Nephron (organoid): ENCODE measurements around the gene MSGN1.

Experiments
- H3K27ac Mint-ChIP-seq, 3 experiments: 2 replicates each; pipeline ENCODE4 v1.8.0; 2020; ENCODE audit warnings: mixed read lengths in 3 of 3, mild to moderate bottlenecking in 2 of 3, moderate library complexity in 1 of 3
- H3K27me3 Mint-ChIP-seq: 2 replicates; pipeline ENCODE4 v1.8.0; 2021; ENCODE audit warnings: low read depth, mild to moderate bottlenecking, moderate library complexity, mixed read lengths
- H3K36me3 Mint-ChIP-seq: 2 replicates; pipeline ENCODE4 v1.8.0; 2020; ENCODE audit warnings: low read depth, mixed read lengths
- H3K4me1 Mint-ChIP-seq: 2 replicates; pipeline ENCODE4 v1.8.0; 2020; ENCODE audit warnings: mixed read lengths
- H3K4me3 Mint-ChIP-seq, 3 experiments: 2 replicates each; pipeline ENCODE4 v1.8.0; 2020; ENCODE audit warnings: mild to moderate bottlenecking in 3 of 3, mixed read lengths in 3 of 3, moderate library complexity in 2 of 3
- H3K9me3 Mint-ChIP-seq: 2 replicates; pipeline ENCODE4 v1.8.0; 2020; ENCODE audit warnings: mixed read lengths
- CTCF ChIP-seq, 3 experiments: fragments of 200-600 bp; sonication (generic); IDR thresholded peaks; one replicate each; pipeline ENCODE4 v1.5.0; 2021; ENCODE audit warnings: antibody characterized with exemption in 3 of 3; ENCODE audit not compliant: unreplicated experiment in 3 of 3

MSGN1 gene

DNA sequence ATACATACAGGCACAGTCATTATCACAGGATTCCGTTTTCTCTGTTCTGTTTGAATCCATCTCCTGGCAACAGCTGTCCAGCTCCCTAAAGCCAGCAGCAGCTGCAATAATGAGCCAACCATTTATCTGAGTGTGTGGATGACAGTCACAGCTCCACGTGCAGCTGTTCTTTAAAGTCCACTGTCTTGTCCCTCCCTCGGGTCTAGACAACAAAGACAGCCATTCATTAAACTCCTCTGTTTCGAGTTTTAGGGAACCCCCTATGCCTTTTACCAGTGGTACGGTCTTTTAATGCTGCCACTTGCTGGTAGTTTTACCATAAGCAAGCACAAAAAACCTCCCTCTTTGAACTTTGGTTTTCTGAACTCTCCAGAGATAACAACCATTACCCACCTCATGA is 16.0 kb upstream of the MSGN1 start:
- Mint-ChIP-seq H3K9me3 (no peaks in the 10 kb centered on the region), H3K27me3 (no peaks in the 10 kb centered on the region), H3K27ac (peak overlapping the region; percentile 88 to 92 (median 91)), H3K36me3 (no peaks in the 10 kb centered on the region), H3K4me1 (peaks cover 54% of the 10 kb centered on the region), H3K4me3 (peak overlapping the region in 2 of 3 experiments; percentile 86 to 91)
- no peak for TF ChIP-seq CTCF (IDR thresholded peaks at IDR 0.05; ENCODE audit: unreplicated experiment in 3 of 3)

- Mint-ChIP-seq H3K27ac (peak overlapping the region; percentile 88 to 92 (median 91)), H3K9me3 (no peaks in the 10 kb centered on the region), H3K36me3 (no peaks in the 10 kb centered on the region), H3K4me1 (peaks cover 53% of the 10 kb centered on the region), H3K4me3 (peak overlapping the region in 2 of 3 experiments; percentile 19 to 91), H3K27me3 (no peaks in the 10 kb centered on the region)
- TF ChIP-seq CTCF (IDR thresholded peaks at IDR 0.05; ENCODE audit: unreplicated experiment in 3 of 3) = no peak
Measured at GRCh38 chr2:17800693-17801458, 15.4 kb upstream of the MSGN1 start.

- peak overlapping the region in 1 of 3 experiments; percentile 8 for H3K27ac Mint-ChIP-seq
- no peaks in the 10 kb centered on the region for H3K36me3 Mint-ChIP-seq
- H3K4me3 Mint-ChIP-seq = no peak overlapping the region
- peaks cover 53% of the 10 kb centered on the region for H3K4me1 Mint-ChIP-seq
- no peaks in the 10 kb centered on the region for H3K27me3 Mint-ChIP-seq
- no peak for TF ChIP-seq CTCF (IDR thresholded peaks at IDR 0.05; ENCODE audit: unreplicated experiment in 3 of 3)
- no peaks in the 10 kb centered on the region for H3K9me3 Mint-ChIP-seq
Measured at GRCh38 chr2:17803497-17803896, 12.8 kb upstream of the MSGN1 start.

GRCh38 chr2:17804358-17804757 is 11.9 kb upstream of the MSGN1 start:
- Mint-ChIP-seq H3K27me3 (no peaks in the 10 kb centered on the region), H3K9me3 (no peaks in the 10 kb centered on the region), H3K4me3 (no peak overlapping the region), H3K27ac (no peak overlapping the region), H3K4me1 (peaks cover 53% of the 10 kb centered on the region), H3K36me3 (no peaks in the 10 kb centered on the region)
- no peak for TF ChIP-seq CTCF (IDR thresholded peaks at IDR 0.05; ENCODE audit: unreplicated experiment in 3 of 3)

DNA sequence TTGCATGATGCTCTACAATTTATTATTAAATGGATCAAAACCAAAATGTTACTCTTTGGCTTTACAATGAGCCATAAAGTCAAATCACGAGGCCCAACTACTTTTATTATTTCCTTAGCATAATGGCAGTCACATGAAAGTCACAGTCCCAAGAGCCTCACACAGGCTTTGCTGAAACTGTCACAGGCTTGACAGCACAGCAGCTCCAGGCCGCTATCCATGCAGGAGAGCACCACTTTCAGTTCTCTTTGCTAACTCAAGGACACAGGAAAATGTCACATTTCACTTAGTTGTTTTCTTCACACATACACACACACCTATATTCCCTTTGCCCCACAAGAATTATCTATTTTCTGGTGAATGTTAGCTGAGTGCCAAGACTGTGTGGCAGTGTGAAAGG is 11.1 kb upstream of the MSGN1 start:
- H3K27me3 Mint-ChIP-seq = no peaks in the 10 kb centered on the region
- H3K9me3 Mint-ChIP-seq = no peaks in the 10 kb centered on the region
- peaks cover 52% of the 10 kb centered on the region for H3K4me1 Mint-ChIP-seq
- H3K4me3 Mint-ChIP-seq = no peak overlapping the region
- peak overlapping the region in 2 of 3 experiments; percentile 21 to 51 for H3K27ac Mint-ChIP-seq
- H3K36me3 Mint-ChIP-seq = no peaks in the 10 kb centered on the region
- no peak for TF ChIP-seq CTCF (IDR thresholded peaks at IDR 0.05; ENCODE audit: unreplicated experiment in 3 of 3)
